CD4-positive, alpha-beta T cell treated with Interleukin-15 for 4 hours (primary cell): ENCODE data around the gene SNAP29.
"Not testable (repeated sequence)": the region's sequence is repeated elsewhere in the genome, so short reads cannot be mapped to it uniquely, and the experiment has no call there.

Experiments used
- DNase-seq: peaks from one replicate; pipeline ENCODE4 v3.0.0-alpha.2; 2020; ENCODE audit warnings: low spot score

The SNAP29 gene

DNA sequence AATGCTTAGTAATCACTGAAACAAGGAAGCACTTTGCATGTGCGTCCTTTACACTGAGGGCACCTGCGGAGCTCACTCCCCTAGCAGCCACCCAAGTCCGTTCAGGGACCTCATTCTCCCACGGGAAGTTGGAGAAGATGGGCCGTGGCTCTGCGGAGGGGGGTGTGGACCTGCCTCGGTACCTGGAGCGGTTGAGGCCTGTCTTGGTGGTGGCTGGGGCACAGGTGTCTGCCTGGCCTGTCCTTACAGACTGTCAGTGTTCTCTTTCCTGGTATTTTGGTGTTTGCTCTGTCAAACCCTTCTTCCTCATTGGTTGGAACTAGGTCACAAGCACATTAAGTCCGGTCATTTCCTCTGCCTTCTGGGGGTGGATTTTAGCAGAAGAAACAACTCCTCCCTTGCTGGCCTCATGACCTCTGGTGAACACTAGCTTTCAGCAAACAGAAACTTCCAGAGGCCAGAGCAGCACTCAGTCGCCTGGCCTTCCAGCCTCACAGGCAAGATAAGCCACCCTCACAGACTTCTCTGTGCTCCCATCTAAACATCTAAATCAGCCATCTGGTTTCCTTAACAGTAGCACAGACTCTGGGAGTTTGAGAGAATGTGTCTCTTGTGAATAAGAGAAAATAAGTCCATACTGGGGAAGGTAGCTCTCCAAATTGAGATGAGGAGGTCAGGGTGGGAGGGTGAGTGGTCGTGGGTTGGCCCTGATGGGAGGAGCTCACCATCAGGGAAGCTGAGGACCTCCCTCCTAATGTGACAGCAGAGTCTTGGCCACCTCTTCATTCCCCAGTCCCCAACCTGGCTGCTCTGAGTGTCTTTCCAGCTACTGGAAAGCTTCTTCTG, 8.6 kb downstream of the SNAP29 start:
- no peak for DNase-seq

- DNase-seq = no peak
These were observed 9.5 kb downstream of the SNAP29 start for GRCh38 chr22:20868025-20868962.

DNA sequence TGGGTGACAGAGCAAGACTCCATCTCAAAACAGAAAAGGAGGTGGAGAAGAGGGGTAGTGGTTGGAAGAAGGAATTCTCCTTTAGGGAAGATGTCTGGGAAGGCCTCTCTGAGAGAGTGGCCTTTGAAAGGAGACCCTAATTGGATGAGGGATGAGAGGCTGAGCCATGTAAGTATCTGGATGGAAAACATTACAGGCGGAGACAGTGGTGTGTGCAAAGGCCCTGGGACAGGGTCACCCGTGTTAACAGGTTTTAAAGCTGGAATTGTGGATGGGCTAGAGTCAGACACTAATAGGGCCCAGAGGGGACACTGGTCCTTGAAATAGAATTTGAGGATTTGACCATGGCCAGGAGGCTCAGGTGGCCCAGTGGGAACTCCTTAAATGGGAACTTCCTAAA, 10.4 kb downstream of the SNAP29 start:
- no peak for DNase-seq

DNA sequence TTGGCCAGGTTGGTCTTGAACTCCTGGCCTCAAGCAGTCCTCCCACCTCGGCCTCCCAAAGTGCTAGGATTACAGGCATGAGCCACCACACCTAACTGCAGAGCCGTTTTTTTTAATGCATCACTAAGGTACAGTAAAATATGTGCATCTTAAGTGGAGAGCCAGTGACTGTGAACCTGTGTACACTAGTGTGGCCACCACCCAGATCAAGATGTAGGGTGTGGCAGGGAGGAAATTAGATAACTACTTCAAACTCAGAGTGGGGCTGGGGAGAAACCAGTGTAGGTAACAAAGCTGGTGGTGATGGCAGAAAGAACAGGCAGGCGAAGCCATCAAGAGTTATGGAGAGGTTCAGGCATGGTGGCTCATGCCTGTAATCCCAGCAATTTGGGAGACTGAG, 14.4 kb downstream of the SNAP29 start:
- no peak for DNase-seq

DNA sequence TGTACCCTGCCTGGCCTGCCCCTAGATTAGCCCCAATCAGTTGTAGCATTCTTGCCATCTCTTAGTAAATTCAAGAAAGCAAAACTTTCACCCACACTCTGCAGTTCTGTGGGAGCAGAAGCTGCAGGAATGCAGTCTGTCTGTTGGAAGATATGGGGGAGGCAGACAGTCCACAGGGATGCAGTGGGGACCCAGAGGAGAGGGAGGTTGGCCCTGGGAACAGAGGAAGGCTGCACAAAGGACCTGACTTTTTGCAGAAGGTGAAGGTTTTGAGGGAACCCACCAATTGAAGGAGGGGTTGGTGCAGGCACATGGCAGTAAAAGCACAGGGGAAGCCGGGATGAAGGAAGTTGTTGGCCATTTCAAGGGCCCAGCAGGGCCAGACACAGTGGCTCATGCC, 16.5 kb downstream of the SNAP29 start:
- DNase-seq = no peak

DNA sequence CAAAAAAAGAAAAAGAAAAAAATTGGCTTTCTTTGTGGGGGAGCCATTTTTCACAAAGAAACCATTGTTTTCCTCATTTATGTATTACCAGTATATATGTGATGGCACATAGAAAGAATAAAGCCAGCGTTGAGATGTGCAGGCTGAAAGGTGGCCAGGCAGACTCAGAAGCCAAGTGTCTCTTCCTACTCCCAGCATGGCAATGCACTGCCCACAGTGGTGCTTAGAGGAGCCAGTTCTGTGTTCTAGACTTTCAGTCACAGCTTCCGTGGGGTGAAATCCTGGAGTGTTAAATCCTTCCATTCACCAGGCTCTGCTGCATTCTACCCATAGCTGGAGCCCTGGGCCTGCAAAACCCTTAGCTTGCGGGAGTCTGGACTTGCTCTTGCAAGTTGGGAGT, 18.9 kb downstream of the SNAP29 start:
- no peak for DNase-seq

DNA sequence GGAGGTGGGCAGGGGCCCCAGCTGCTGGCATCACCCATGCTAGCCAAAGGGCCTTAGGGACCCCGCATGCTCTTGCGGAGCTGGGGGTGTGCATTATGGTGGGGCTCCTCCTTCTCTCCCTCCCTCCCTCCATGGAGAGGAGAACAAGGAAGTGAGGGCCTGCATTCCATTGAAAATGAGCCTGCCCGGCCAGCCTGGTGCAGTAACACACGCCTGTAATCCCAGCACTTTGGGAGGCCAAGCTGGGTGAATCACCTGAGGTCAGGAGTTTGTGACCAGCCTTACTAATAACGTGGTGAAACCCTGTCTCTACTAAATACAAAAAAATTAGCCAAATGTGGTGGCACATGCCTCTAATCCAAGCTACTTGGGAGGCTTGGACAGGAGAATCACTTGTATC, 22.4 kb downstream of the SNAP29 start:
- no peak for DNase-seq

- DNase-seq = no peak
These were observed 23.3 kb downstream of the SNAP29 start for GRCh38 chr22:20881869-20882815.

DNA sequence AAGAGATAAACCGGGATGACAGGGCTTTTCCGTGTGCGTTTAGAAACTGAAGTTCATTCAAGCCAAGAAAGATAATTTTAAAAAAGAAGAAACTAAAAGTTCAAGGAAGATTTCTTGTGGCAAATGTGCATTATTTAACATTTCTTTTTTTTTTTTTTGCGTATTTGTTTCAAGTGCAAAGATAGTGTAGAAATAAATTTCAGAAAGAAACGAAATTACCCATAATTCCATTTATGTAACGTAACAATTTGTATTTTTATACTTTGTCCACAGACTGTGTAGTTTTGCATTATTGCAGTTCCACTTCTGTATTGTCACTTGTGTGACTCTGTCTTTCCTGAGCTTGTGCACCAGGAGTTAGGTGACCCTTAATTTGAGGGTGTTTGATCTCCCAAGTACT, 24.0 kb downstream of the SNAP29 start:
- no peak for DNase-seq

DNA sequence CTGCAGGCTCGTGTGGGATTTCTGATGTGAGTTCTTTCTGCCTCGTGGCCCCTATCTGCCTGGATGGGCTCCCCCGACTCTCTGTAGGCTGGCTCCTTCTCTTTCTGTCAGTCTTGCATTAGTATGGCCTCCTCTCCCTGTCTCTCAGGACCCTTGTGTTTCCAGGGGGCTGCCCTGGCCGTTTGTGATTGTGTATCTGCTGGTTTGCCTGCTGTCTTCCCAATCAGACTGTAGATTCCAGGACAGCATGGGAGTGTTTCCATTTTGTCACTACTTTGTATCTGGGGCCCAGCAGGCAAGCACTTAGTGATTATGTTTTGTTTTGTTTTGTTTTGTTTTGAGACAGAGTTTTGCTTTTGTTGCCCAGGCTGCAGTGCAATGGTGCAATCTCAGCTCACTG, 25.6 kb downstream of the SNAP29 start:
- no peak for DNase-seq

DNA sequence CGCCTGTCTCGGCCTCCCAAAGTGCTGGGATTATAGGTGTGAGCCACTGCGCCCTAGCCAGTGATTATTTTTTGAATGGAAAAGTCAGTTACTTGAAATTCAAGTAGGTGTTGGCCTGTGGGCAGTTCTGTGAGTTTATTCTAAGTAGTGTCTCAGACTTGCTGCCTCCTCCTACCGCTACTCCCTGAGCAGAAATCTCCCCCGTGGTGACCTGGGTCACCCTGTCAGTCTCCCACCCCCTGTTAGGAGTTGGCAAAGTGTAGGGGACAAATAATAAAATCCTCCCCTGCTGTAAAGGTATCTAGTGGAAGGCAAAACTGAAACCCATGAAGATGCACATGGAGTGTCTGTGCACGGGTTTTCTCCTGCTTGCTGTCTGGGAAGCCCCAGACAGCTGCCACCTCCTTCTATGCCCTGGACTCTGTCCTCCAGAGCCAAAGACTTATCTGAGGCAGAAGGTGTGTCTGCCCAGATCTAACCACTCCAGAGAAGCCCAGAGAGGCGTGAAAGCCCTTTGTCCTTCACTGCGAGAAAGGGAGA, 26.3 kb downstream of the SNAP29 start:
- no peak for DNase-seq

DNA sequence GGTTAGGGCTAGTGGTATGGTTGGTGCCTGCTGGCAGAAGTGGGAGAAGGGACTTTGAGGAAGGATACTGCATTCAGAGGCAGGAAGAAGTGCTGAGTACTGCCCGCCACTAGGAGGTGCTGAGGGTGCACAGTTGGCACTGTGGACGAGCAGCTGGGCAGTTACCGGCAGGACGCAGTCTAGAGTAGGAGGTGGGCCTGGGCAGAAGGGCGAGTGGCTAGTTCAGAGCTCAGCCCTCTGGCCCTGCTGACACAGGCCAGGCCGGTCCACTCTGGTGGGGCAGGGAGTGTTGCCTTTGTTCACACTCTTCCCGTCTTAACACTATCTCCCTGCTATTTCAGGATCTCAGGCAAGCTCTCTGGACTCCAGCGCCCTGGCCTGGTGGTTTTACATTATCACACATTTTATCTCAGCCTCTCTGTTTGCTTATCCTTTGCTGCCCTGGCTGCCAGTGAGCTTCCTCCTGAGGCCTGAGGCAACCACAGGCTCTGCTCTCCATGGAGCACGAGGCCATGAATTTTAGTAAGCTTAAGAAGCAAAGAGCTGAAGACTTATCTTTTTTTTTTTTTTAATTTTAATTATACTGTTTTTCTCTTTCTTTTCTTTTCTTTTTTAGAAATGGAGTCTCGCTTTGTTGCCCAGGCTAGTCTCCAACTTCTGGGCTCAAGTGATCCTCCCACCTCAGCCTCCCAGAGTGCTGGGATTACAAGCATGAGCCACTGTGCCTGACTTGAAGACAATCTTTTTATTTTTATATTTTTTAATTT, 26.9 kb downstream of the SNAP29 start:
- peak; percentile 31 for DNase-seq

- no peak for DNase-seq
These were observed 28.6 kb downstream of the SNAP29 start for GRCh38 chr22:20887375-20887774.

GRCh38 chr22:20889025-20889704, 30.4 kb downstream of the SNAP29 start:
- DNase-seq = no peak

- DNase-seq = no peak
These were observed 31.2 kb downstream of the SNAP29 start for GRCh38 chr22:20889904-20890540.

DNA sequence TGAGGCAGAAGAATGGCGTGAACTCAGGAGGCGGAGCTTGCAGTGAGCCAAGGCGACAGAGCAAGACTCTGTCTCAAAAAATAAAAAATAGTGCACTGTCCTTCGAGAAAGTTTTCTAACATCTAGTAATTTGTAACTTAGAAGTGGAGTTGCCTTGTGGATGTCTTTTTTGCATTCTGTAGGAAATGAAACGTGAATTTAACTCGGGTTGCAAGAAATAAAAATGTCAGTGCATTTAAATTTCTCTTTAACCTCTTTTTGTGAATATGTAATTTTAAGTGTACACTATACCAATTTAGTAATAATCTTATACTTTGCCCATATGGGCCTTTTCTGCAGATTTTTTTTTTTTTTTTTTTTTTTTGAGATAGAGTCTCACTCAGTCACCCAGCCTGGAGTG, 32.2 kb downstream of the SNAP29 start:
- no peak for DNase-seq

DNA sequence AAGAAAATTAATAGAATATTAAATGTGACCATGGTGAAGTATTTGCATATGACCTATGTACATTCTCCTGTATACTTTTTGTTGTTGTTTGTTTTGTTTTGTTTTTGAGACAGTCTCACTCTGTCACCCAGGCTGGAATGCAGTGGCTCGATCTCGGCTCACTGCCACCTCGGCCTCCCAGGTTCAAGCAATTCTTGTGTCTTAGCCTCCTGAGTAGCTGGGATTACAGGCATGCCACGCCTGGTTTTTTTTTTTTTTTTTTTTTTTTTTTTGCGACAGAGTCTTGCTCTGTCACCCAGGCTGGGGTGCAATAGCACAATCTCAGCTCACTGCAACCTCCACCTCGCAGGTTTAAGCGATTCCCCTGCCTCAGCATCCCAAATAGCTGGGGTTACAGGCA, 38.9 kb downstream of the SNAP29 start:
- not testable (repeated sequence) for DNase-seq

GRCh38 chr22:20899827-20900423, 41.1 kb downstream of the SNAP29 start:
- DNase-seq = no peak
